Heart right ventricle (tissue), 16 donors: ENCODE measurements around the gene PIP4K2A. TPM values are rescaled to one million over a fixed set of nuclear protein-coding genes. Genes with fewer than 3 reads are reported as not detected.

Experiments
- ATAC-seq, 8 donors: fragments of 200-7000 bp; cut with Tn5 transposase; one replicate each; pipeline ENCODE4 v1.9.1; 2020; ENCODE audit warnings: mild to moderate bottlenecking in 8 of 8, moderate library complexity in 8 of 8, moderate number of reproducible peaks in 1 of 8
- DNase-seq, 2 donors: peaks; one replicate each; pipeline ENCODE4 v3.0.0-alpha.2; 2020
- H3K27ac ChIP-seq, 10 donors: fragments of 200-600 bp; sonication (generic) in 2 of 10; one replicate each; pipeline versions ENCODE4 v1.5.0 to v1.8.0; 2020 to 2022; ENCODE audit warnings: mild to moderate bottlenecking in 3 of 10
- H3K27me3 ChIP-seq, 7 donors: fragments of 200-600 bp; one replicate each; pipeline ENCODE4 v1.8.0; 2021 to 2022; ENCODE audit warnings: mild to moderate bottlenecking in 2 of 7
- H3K36me3 ChIP-seq, 9 donors: fragments of 200-600 bp; sonication (generic) in 1 of 9; one replicate each; pipeline versions ENCODE4 v1.5.0 to v1.8.0; 2020 to 2022; ENCODE audit warnings: mild to moderate bottlenecking in 2 of 9
- H3K4me1 ChIP-seq, 9 donors: fragments of 200-600 bp; sonication (generic) in 1 of 9; one replicate each; pipeline versions ENCODE4 v1.5.0 to v1.8.0; 2020 to 2022; ENCODE audit warnings: mild to moderate bottlenecking in 4 of 9
- H3K4me3 ChIP-seq, 10 donors: fragments of 200-600 bp; sonication (generic) in 2 of 10; one replicate each; pipeline versions ENCODE4 v1.5.0 to v1.8.0; 2020 to 2022; ENCODE audit warnings: mild to moderate bottlenecking in 7 of 10, moderate library complexity in 2 of 10
- H3K9me3 ChIP-seq, 11 donors: fragments of 200-600 bp in 10 of 11; sonication (generic) in 2 of 11; one replicate each; pipeline versions ENCODE4 v1.5.0 to v1.8.0; 2013 to 2022; ENCODE audit warnings: mild to moderate bottlenecking in 2 of 11, control low read depth in 1 of 11, moderate library complexity in 1 of 11
- WGBS, 2 donors: extraction: QIAGEN DNeasy Blood & Tissue Kit; methylation state at CpG; one replicate each; pipeline ENCODE4 v1.1.7; 2013; ENCODE audit warnings: inconsistent platforms in 1 of 2; 5-methylcytosine and 5-hydroxymethylcytosine counted together
- intact Hi-C, 10 donors: fragments of 100-400 bp; cut with DNase I; formaldehyde crosslinking; loops; one replicate each; pipeline versions ENCODE4 v1.11.1 to v1.14.2; 2022
- long read RNA-seq, 3 donors: library from polyadenylated mRNA; unstranded; transcript quantifications; one replicate each; pipeline ENCODE4 v2.0.0, GENCODE V29; 2020 to 2021
- polyA plus RNA-seq, 2 donors: library from polyadenylated mRNA; stranded (reverse); fragments of 200-250 nt; gene quantifications; one replicate each; pipeline ENCODE4 v1.2.3, GENCODE V29; 2013
- total RNA-seq, 10 donors: library from RNA; stranded (reverse); fragmentation: NEBNext Ultra II Directional in 3 of 10; extraction: Animal tissue kit (Norgen Biotek cat#: 25700) in 3 of 10; gene quantifications; one replicate each; pipeline versions ENCODE4 v1.2.1 to v1.2.4, GENCODE V29; 2021 to 2023
- TF ChIP-seq, protein P1 (sequence below), 9 donors: fragments of 200-600 bp; sonication (generic) in 2 of 9; IDR thresholded peaks; one replicate each; pipeline versions ENCODE4 v1.5.0 to v1.8.0; 2021 to 2022; ENCODE audit warnings: antibody characterized with exemption in 9 of 9, mild to moderate bottlenecking in 5 of 9, moderate library complexity in 1 of 9
- donor health status: Arrhythmogenic right ventricular cardiomyopathy.
- donor health status: ischemic (EF 13 %, LVEDD 7.1; RV severe dilation, severe dysfunction).
- donor health status: healthy with polysubstance abuse.
- donor health status: DM: no; HTN: yes; CAD: no.
- donor health status: DM: no; HTN: no; CAD: no.
- donor health status: ischemic (EF 25% LVEDD 6.9; RV normal size, moderate dysfunction).
- donor health status: ischemic (EF 25% LVEDD 5.7; RV mildly dilated, moderate dysfunction).
- donor health status: healthy.
- donor health status: DM: yes; HTN: yes; CAD: no.
- donor health status: Ischemic cardiomyopathy.
- donor health status: ischemic (EF 35%, LVEDD 5.7; RV mildly dilated, moderate dysfunction).
- donor health status: nonischemic (EF 11% LVEDD 7.7; RV severe dilation, severe dysfunction).
- donor health status: DM: yes; HTN: yes; CAD: no.
- donor health status: PGD.
- donor health status: ischemic (EF 29% LVEDD 5.4; RV normal size, mild dysfunction).
- donor health status: nonischemic (EF 23%, LVEDD 6.1; RV moderate dilation, normal function).

Gene PIP4K2A
- total RNA-seq (10 to 100 TPM in 8 of 10 donors, 1 to 10 TPM in 2; 8.8 to 29.1 (median 14.3) TPM), polyA plus RNA-seq (1 to 10 TPM; 6.0 to 6.4 TPM)
- long read RNA-seq, donor 1, partial matches to known transcripts: 3 of 10 reads
- long read RNA-seq, donor 1, other reads (novel, unspliced or antisense): 3 of 10 reads
- long read RNA-seq, donor 2, partial matches to known transcripts: 5 of 12 reads
- long read RNA-seq, donor 2, other reads (novel, unspliced or antisense): 4 of 12 reads
- long read RNA-seq, donor 3, partial matches to known transcripts: 10 of 25 reads
- long read RNA-seq, donor 3, other reads (novel, unspliced or antisense): 15 of 25 reads

DNA sequence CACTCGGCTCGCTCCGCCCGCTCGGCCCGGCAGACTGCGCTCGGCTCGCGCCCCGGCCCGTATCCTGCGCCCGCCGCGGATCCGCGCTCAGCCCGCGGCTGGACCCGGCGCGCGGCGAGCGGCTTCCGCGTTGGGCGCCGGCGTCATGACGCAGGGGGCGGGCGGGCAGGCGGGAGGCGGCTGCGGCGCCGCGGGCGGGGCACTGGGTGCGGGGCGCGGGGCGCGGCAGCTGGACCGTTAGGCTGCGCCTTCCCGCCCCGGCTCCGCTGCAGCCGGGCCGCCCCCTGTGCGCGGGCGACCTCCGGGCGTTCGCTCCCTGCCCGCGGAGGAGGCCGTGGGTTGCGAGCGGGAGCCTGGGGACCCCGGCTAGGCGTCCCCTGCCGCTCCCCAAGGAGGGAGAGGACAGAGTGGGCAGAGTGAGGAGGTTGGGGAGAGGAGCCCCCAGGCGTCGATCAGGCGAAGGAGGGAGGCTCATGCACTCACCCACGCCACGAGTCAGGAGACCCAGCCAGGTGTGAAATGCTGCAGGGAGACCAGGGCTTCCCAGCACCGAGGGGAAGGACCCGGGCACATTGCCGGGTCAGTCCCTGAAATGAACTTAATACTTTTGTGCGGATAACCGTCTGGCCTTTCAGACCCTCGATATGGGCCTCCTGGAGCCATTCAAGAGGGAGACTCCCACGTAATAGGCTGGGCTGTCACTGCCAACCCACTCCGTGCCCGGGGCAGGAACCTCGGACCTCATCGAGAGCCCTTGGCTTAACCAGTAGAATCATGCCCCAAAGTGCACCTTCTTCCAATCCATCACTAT is at the start of gene PIP4K2A:
Gene PIP4K2A (minus strand): TSS at position 100 of the 811 bp plus-strand sequence. CDS start 252 bp downstream, outside the sequence.
- peak; percentile 74 to 94 (median 86) for ATAC-seq
- intact Hi-C loops: loop anchor here in 7 of 10 donors (5.0 to 10.0 kb wide), 13 partner anchors 37 to 460 kb away; partner anchors contain the start of genes SPAG6 (in 2 of the 7) and BMI1 (in 1 of the 7)
- WGBS, 2 donors: 8 to 11% methylated on average over 58 to 83 of the region's 83 CpGs
- Histone ChIP-seq H3K27ac (peak within 1 kb of the TSS; percentile 77 to 95 (median 84)), H3K27me3 (no peaks in the 10 kb centered on the region), H3K4me3 (peak within 1 kb of the TSS; percentile 80 to 99 (median 94)), H3K9me3 (no peaks in the 10 kb centered on the region), H3K36me3 (no peaks in the 10 kb centered on the region), H3K4me1 (peaks cover 0 to 37% (median 25%) of the 10 kb centered on the region in 9 donors)
- TF ChIP-seq, protein P1, sequence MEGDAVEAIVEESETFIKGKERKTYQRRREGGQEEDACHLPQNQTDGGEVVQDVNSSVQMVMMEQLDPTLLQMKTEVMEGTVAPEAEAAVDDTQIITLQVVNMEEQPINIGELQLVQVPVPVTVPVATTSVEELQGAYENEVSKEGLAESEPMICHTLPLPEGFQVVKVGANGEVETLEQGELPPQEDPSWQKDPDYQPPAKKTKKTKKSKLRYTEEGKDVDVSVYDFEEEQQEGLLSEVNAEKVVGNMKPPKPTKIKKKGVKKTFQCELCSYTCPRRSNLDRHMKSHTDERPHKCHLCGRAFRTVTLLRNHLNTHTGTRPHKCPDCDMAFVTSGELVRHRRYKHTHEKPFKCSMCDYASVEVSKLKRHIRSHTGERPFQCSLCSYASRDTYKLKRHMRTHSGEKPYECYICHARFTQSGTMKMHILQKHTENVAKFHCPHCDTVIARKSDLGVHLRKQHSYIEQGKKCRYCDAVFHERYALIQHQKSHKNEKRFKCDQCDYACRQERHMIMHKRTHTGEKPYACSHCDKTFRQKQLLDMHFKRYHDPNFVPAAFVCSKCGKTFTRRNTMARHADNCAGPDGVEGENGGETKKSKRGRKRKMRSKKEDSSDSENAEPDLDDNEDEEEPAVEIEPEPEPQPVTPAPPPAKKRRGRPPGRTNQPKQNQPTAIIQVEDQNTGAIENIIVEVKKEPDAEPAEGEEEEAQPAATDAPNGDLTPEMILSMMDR (IDR thresholded peaks at IDR 0.05): peak in 1 of 9 donors; percentile 7
- peak; percentile 71 to 83 for DNase-seq

DNA sequence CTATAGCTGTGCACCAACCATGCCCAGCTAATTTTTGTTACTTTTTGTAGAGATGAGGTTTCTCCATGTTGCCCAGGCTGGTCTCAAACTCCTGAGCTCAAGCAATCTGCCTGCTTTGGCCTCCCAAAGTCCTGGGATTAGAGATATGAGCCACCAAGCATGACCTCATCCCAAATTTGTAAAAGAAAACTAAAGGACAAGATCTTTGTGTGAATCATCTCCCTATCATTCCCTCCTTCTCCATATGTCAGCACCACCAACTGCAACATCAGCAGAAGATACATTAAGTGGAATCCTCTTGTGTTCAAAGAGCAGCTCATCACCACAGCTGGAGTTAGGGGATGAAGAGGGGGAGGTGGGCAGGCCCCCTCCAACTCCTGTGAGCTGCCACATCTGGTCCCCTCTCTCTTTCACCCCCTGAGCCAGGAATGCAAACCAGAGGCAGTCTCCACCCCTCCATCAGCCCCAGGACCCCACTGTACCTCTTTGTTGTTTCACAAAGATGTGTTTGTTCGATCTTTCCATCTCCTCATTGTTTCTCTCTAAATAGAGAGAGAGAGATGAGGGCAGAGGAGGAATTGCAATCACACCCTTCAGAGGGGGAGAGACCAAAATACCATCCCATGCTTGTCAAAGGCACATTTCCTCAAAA is 47.3 kb upstream of the PIP4K2A start:
- ATAC-seq (no peak), DNase-seq (no peak)
- Histone ChIP-seq H3K4me3 (no peak overlapping the region), H3K9me3 (no peaks in the 10 kb centered on the region), H3K36me3 (no peaks in the 10 kb centered on the region), H3K27ac (no peak overlapping the region), H3K4me1 (peaks cover 0 to 22% (median 3%) of the 10 kb centered on the region in 9 donors), H3K27me3 (no peaks in the 10 kb centered on the region)
- TF ChIP-seq, protein P1 (IDR thresholded peaks at IDR 0.05): no peak
- WGBS, 2 donors: 83 to 92% methylated on average over 1 of the region's 1 CpG
- intact Hi-C loops: loop anchor here in 1 of 10 donors (10.0 kb wide), 1 partner anchor 223 kb away; no protein-coding TSS in a partner anchor

DNA sequence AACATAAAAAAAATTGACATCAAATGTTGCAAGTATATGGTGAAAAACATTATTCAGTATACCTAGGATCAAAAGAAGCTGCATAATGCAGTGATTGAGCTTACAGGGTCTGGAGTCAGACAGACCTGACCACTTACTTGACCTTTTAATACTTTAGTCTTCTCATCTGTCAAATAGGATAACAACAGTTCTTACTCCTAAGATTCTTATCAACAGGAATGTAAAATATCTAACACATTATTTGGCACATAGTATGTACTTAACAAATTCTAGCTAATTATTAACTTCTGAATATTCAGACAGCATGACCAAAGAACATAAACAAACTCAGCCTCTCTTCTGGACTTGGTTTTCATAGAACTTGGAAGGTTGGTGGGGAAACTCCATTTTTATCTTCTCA is 45.6 kb upstream of the PIP4K2A start:
- Histone ChIP-seq H3K4me1 (peaks cover 0 to 7% (median 0%) of the 10 kb centered on the region in 9 donors), H3K27me3 (no peaks in the 10 kb centered on the region), H3K4me3 (no peak overlapping the region), H3K36me3 (no peaks in the 10 kb centered on the region), H3K27ac (no peak overlapping the region), H3K9me3 (no peaks in the 10 kb centered on the region)
- TF ChIP-seq, protein P1 (IDR thresholded peaks at IDR 0.05): no peak
- DNase-seq (no peak), ATAC-seq (no peak)
- intact Hi-C loops: loop anchor here in 2 of 10 donors (1.0 to 10.0 kb wide), 2 partner anchors 50 to 225 kb away; no protein-coding TSS in a partner anchor

DNA sequence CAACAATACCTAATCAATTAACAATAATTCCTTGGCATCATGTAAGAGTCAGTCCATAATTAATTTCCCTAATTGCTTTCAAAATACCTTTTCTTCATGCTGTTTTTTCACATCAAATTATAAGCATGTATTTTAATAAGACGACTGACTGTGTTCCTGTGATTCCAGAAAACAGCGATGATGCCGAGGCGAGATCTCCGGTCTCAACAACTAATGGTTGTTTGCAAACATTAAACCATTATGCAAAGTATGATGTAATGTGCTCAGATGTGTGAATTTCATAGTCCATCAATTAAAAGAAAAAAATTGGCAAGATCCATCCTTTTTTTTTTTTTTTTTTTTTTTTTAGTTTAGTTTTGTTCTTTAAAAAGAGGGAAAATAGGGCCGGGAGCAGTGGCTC is 44.5 kb upstream of the PIP4K2A start:
- Histone ChIP-seq H3K36me3 (no peaks in the 10 kb centered on the region), H3K4me3 (no peak overlapping the region), H3K27ac (no peak overlapping the region), H3K27me3 (no peaks in the 10 kb centered on the region), H3K9me3 (no peaks in the 10 kb centered on the region), H3K4me1 (peaks cover 0 to 5% (median 0%) of the 10 kb centered on the region in 9 donors)
- 96 to 97% methylated on average over 6 of the region's 6 CpGs for WGBS, 2 donors
- no peak for DNase-seq
- TF ChIP-seq, protein P1 (IDR thresholded peaks at IDR 0.05): no peak
- intact Hi-C loops: loop anchor here in 1 of 10 donors (10.0 kb wide), 1 partner anchor 146 kb away; no protein-coding TSS in a partner anchor
- ATAC-seq: no peak
